Astrocyte of the cerebellum (primary cell): ENCODE measurements around the gene NUTM1.
"Not testable (repeated sequence)": the region's sequence is repeated elsewhere in the genome, so short reads cannot be mapped to it uniquely, and the experiment has no call there.

ENCODE experiments used
- DNase-seq: peaks from one replicate; pipeline ENCODE4 v3.0.0-alpha.2; 2011; ENCODE audit warnings: low read depth
- H3K4me3 ChIP-seq: 2 replicates; pipeline ENCODE4 v1.5.1; 2011; ENCODE audit warnings: mild to moderate bottlenecking, low read depth, low read length, moderate library complexity
- in situ Hi-C: cut with HindIII; loops from 2 replicates; pipeline ENCODE4 v1.10.0; 2017; ENCODE audit warnings: low sequenced_read_pairs

Gene NUTM1

GRCh38 chr15:34403899-34404298 is 60.8 kb downstream of the NUTM1 start:
- H3K4me3 ChIP-seq, DNase-seq, in situ Hi-C loops: not testable (repeated sequence)
